ENCODE measurements around the gene ZBTB7B.

DNA sequence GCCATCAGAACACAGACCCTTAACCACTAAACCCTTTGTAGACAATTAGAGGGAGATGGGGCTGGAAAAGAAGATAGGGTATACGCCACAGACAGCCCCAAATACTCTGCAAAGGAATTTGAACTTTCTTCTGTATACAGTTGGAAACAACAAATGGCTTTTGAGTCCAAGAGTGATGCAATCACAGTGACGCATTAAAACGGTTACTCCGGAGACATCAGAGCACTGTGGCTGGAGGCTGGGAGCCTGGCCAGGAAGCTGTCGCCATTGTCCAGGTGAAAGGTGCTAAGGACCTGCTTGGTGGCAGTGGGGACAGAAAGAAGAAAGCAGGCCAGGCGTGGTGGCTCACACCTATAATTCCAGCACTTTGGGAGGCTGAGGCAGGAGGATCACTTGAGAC, 15.3 kb upstream of the ZBTB7B start:
- no peak for TF ChIP-seq POLR2A (IDR thresholded peaks at IDR 0.05)
- TF ChIP-seq, protein P1, sequence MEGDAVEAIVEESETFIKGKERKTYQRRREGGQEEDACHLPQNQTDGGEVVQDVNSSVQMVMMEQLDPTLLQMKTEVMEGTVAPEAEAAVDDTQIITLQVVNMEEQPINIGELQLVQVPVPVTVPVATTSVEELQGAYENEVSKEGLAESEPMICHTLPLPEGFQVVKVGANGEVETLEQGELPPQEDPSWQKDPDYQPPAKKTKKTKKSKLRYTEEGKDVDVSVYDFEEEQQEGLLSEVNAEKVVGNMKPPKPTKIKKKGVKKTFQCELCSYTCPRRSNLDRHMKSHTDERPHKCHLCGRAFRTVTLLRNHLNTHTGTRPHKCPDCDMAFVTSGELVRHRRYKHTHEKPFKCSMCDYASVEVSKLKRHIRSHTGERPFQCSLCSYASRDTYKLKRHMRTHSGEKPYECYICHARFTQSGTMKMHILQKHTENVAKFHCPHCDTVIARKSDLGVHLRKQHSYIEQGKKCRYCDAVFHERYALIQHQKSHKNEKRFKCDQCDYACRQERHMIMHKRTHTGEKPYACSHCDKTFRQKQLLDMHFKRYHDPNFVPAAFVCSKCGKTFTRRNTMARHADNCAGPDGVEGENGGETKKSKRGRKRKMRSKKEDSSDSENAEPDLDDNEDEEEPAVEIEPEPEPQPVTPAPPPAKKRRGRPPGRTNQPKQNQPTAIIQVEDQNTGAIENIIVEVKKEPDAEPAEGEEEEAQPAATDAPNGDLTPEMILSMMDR (IDR thresholded peaks at IDR 0.05): no peak

Measured in esophagus squamous epithelium (tissue), 4 donors.